GM12872 (cell line): Measurements from ENCODE around the gene SP100.

Experiments used
- CTCF ChIP-seq: IDR thresholded peaks from 3 replicates; pipeline ENCODE4 v1.5.1; 2011; ENCODE audit warnings: low read depth, mild to moderate bottlenecking, low read length, moderate library complexity; ENCODE audit not compliant: insufficient read depth

The SP100 gene

GRCh38 chr2:230570987-230571386 lies 155.0 kb downstream of the SP100 start:
- 0 out of 3 replicates have a peak, but pooled peaks have one; percentile 6 for TF ChIP-seq CTCF

- TF ChIP-seq CTCF = no peak
Observed at GRCh38 chr2:230575642-230576324, 159.8 kb downstream of the SP100 start.

GRCh38 chr2:230577114-230577513 lies 161.1 kb downstream of the SP100 start:
- TF ChIP-seq CTCF = no peak

GRCh38 chr2:230578106-230578505 lies 162.1 kb downstream of the SP100 start:
- TF ChIP-seq CTCF = no peak

GRCh38 chr2:230582851-230583283 lies 166.9 kb downstream of the SP100 start:
- no peak for TF ChIP-seq CTCF

- no peak for TF ChIP-seq CTCF
Observed at GRCh38 chr2:230583581-230583980, 167.6 kb downstream of the SP100 start.

GRCh38 chr2:230586328-230586982 lies 170.5 kb downstream of the SP100 start:
- no peak for TF ChIP-seq CTCF
